HG03103 (cell line): Measurements from ENCODE around the gene KCND2.
"Not testable (repeated sequence)": the region's sequence is repeated elsewhere in the genome, so short reads cannot be mapped to it uniquely, and the experiment has no call there.

Experiments used
- ATAC-seq: cut with Tn5 transposase; IDR thresholded peaks from one replicate; pipeline ENCODE4 v1.9.1; 2021; ENCODE audit warnings: low read depth; ENCODE audit not compliant: unreplicated experiment

KCND2 gene

GRCh38 chr7:120272701-120273475 is at the start of gene KCND2:
Gene KCND2, plus strand, starts transcription at chr7:120273175.
- peak; percentile 22 for ATAC-seq

DNA sequence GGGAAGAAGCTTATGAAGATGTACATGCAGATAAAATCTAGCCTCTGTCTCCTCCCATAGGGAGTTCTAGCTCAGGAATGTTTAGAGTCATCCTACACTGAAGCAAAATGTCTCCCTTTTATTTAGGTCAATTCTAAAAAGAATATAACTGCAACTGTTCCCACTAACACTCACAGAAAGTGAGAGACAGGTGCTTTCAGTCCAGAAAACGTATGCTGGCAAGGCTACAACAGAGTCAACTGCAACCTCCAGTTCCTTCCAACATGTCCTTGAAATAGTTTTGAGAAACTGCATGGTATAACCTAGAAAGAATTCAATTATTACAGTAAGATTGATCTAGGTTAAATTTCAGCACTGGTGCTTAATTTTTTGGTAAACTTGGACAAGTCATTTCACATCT is 46.8 kb upstream of the KCND2 start:
- no peak for ATAC-seq

GRCh38 chr7:120227255-120227654 is 45.7 kb upstream of the KCND2 start:
- no peak for ATAC-seq

- ATAC-seq = no peak
Observed at GRCh38 chr7:120229084-120229483, 43.9 kb upstream of the KCND2 start.

- ATAC-seq = no peak
Observed at GRCh38 chr7:120233338-120233737, 39.6 kb upstream of the KCND2 start.

- ATAC-seq = not testable (repeated sequence)
Observed at GRCh38 chr7:120240350-120240749, 32.6 kb upstream of the KCND2 start.

GRCh38 chr7:120241973-120242372 is 31.0 kb upstream of the KCND2 start:
- no peak for ATAC-seq

DNA sequence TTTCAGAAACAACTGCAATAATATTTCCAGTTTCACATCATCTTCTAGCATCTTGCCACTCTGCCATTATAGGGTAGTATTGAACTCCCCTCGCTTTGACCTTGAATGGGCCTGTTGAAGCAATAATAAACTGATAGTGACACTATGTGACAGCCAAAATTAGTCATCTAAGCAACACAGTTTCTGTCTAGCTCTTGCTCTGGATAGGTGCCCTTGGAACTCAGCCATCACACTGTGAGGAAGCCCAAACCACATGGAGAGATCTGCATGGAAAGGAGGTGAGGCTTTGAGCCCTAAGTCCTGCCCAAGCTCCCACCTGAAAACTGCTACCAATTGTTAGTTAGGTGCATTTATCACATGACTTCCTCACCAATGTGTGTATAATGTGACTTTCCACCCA is 18.1 kb upstream of the KCND2 start:
- ATAC-seq = no peak

- no peak for ATAC-seq
Observed at GRCh38 chr7:120256344-120257070, 16.5 kb upstream of the KCND2 start.

GRCh38 chr7:120259386-120259785 is 13.6 kb upstream of the KCND2 start:
- no peak for ATAC-seq

DNA sequence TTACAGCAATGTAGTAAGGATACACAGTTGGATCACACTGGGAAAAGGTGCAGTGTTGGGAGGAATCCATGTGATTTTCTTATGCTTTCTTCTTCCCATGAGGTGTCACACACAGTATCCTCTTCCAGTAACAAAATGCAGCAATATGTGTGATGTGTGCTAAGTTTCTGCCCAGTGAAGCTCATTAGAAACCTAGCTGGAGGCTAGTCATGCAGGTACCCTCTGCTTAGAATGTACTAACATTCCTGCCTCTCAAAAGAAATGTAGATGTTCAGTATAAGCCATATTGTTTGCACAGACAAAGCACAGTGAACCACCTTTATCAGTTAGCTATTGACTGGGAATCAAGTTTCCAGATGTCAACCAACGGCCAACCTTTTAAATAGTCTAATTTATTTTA is 12.9 kb upstream of the KCND2 start:
- no peak for ATAC-seq

- peak; percentile 40 for ATAC-seq
Observed at GRCh38 chr7:120272261-120272660, 714 bp upstream of the KCND2 start.

DNA sequence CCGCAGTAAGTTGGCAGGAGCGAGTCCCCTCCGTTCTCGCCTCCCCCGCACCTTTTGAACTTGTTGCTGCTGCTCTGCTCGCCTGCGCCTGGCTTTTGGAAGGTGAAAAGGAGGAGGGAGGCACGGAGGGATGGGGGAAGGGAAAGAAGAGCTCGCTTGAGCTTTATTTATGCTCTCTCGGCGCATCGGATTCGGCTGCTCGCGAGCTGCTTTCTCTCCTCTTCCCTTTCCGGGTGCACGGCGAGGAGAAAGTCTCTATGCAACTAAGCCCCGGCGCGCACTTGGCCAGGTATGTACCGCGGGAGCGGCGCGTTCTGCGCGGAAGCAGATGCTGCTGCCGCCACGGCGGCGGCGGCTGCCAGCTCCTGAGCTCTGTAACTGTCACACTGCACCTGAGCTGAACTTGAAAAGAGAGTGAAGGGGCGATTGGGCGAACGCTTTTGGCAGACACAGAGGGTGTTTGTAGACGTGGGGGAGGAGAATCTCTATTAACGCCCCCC is 551 bp downstream of the KCND2 start:
- peak; percentile 52 for ATAC-seq

DNA sequence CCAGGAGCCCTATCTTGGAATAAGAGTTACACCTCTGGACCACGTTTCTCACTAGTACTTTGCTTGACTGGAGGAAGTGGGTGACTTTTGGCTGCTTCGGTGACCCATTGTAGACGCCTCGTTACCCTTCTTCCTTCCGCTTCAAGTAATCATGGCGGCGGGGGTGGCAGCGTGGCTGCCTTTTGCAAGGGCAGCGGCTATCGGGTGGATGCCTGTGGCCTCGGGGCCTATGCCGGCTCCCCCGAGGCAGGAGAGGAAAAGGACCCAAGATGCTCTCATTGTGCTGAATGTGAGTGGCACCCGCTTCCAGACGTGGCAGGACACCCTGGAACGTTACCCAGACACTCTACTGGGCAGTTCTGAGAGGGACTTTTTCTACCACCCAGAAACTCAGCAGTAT is 1.5 kb downstream of the KCND2 start:
- no peak for ATAC-seq

DNA sequence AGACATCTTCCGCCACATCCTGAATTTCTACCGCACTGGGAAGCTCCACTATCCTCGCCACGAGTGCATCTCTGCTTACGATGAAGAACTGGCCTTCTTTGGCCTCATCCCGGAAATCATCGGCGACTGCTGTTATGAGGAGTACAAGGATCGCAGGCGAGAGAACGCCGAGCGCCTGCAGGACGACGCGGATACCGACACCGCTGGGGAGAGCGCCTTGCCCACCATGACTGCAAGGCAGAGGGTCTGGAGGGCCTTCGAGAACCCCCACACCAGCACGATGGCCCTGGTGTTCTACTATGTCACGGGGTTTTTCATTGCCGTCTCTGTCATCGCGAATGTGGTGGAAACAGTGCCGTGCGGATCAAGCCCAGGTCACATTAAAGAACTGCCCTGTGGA is 1.9 kb downstream of the KCND2 start:
- no peak for ATAC-seq

DNA sequence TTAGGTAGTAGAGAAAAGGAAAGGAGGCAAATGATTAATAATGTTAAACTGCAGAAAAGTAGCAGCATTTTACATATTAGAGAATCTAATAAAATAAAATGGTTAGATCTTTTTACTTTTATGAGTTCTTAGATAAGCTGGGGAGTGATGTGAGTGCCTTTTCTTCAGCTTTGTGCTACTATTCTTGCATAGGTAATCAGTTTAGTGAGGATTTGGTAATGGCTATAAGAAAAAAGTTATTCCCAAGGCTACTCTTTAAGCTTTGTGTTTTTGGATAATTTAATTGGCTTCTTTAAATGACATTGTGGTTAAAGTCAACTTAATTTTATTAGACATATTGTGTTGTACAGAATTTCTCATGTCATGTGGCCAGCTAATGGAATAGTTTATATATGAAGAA is 3.7 kb downstream of the KCND2 start:
- no peak for ATAC-seq

- ATAC-seq = no peak
Observed at GRCh38 chr7:120278773-120279172, 5.8 kb downstream of the KCND2 start.

- ATAC-seq = no peak
Observed at GRCh38 chr7:120280743-120281142, 7.8 kb downstream of the KCND2 start.

- no peak for ATAC-seq
Observed at GRCh38 chr7:120293027-120293426, 20.1 kb downstream of the KCND2 start.

DNA sequence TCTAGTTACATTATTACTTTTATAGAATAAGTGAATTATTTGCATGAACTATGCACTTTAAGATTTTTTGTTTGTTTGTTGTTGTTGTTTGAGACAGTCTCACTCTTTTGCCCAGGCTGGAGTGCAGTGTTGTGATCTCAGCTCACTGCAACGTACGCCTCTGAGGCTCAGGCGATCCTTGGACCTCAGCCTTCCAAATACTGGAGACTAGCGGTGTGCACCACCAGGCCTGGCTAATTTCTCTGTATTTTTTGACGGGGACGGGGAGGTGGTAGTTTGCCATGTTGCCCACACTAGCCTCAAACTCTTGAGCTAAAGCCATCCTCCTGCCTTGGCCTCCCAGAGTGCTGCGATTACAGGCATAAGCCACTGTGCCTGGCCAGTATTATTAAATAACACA is 29.2 kb downstream of the KCND2 start:
- ATAC-seq = no peak

DNA sequence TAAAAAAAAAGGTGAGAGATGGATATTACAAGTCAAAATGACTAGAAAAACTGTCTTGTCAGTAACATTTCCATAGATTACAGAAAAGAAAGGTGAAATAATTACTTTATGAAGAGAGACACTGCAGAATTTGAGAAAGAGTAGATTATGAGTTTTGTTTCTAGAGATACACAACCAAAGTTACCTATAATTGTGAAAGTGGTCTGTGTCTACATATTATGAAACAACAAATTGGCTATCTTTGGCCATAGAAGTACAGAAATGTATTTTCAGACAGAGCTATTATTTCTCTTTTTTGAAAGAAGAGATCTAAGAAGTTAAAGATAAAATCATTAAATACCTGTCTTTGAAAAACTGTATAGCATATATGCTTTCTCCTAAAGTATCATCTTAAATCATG is 30.1 kb downstream of the KCND2 start:
- ATAC-seq = no peak

- ATAC-seq = no peak
Observed at GRCh38 chr7:120304674-120305073, 31.7 kb downstream of the KCND2 start.
